GM23338 (cell line): ENCODE results near the gene GRM3. TPM values are rescaled to one million over a fixed set of nuclear protein-coding genes. Genes with fewer than 3 reads are reported as not detected.

Experiments
- ATAC-seq: fragments of 200-7000 bp; cut with Tn5 transposase; 3 replicates; pipeline ENCODE4 v1.9.1; 2020
- DNase-seq: peaks from one replicate; pipeline ENCODE4 v3.0.0-alpha.2; 2015; ENCODE audit warnings: low spot score
- H2AFZ ChIP-seq: fragments of 200-600 bp; sonication (generic); 2 replicates; pipeline ENCODE4 v1.8.0; 2016; ENCODE audit warnings: antibody characterized with exemption, mild to moderate bottlenecking, moderate library complexity
- H3F3A ChIP-seq: fragments of 200-600 bp; sonication (generic); replicated peaks from 2 replicates; pipeline ENCODE4 v1.8.0; 2017; ENCODE audit warnings: antibody characterized with exemption, mixed run types, low read depth
- H3K27ac ChIP-seq: fragments of 200-600 bp; sonication (generic); 2 replicates; pipeline ENCODE4 v1.6.1; 2016; ENCODE audit warnings: low read depth
- H3K27me3 ChIP-seq: fragments of 200-600 bp; sonication (generic); 2 replicates; pipeline ENCODE4 v1.8.0; 2016; ENCODE audit warnings: mild to moderate bottlenecking, mixed run types, moderate library complexity; ENCODE audit not compliant: insufficient read depth
- H3K36me3 ChIP-seq: fragments of 200-600 bp; sonication (generic); 2 replicates; pipeline ENCODE4 v1.8.0; 2016; ENCODE audit warnings: mild to moderate bottlenecking; ENCODE audit not compliant: insufficient read depth
- H3K4me1 ChIP-seq: fragments of 200-600 bp; sonication (generic); 2 replicates; pipeline ENCODE4 v1.8.0; 2016; ENCODE audit warnings: mild to moderate bottlenecking, moderate library complexity; ENCODE audit not compliant: insufficient read depth
- H3K4me2 ChIP-seq: fragments of 200-600 bp; sonication (generic); 2 replicates; pipeline ENCODE4 v1.7.1; 2017; ENCODE audit warnings: mixed run types
- H3K4me3 ChIP-seq: fragments of 200-600 bp; sonication (generic); 2 replicates; pipeline ENCODE4 v1.6.1; 2016; ENCODE audit warnings: mixed run types
- H3K79me2 ChIP-seq: fragments of 200-600 bp; sonication (generic); replicated peaks from 2 replicates; pipeline ENCODE4 v1.8.0; 2017; ENCODE audit warnings: mild to moderate bottlenecking; ENCODE audit not compliant: insufficient read depth
- H3K9me2 ChIP-seq: fragments of 200-600 bp; sonication (generic); 2 replicates; pipeline ENCODE4 v1.8.0; 2017; ENCODE audit not compliant: insufficient read depth
- H4K20me1 ChIP-seq: fragments of 200-600 bp; sonication (generic); replicated peaks from 2 replicates; pipeline ENCODE4 v1.8.0; 2017; ENCODE audit warnings: mild to moderate bottlenecking; ENCODE audit not compliant: insufficient read depth
- H3K27ac Mint-ChIP-seq: 2 replicates; pipeline ENCODE4 v1.8.0; 2020; ENCODE audit warnings: inconsistent platforms, mild to moderate bottlenecking, moderate library complexity, mixed read lengths
- H3K27me3 Mint-ChIP-seq: 3 replicates; pipeline ENCODE4 v1.8.0; 2022; ENCODE audit warnings: low read depth, mild to moderate bottlenecking, moderate library complexity, mixed read lengths, inconsistent platforms; ENCODE audit not compliant: insufficient read depth, poor library complexity
- H3K36me3 Mint-ChIP-seq: 3 replicates; pipeline ENCODE4 v1.8.0; 2021; ENCODE audit warnings: low read depth, mild to moderate bottlenecking, inconsistent platforms, moderate library complexity, mixed read lengths
- H3K4me1 Mint-ChIP-seq: 3 replicates; pipeline ENCODE4 v1.8.0; 2020; ENCODE audit warnings: mild to moderate bottlenecking, inconsistent platforms, mixed read lengths
- H3K4me3 Mint-ChIP-seq: 3 replicates; pipeline ENCODE4 v1.8.0; 2021; ENCODE audit warnings: moderate library complexity, mild to moderate bottlenecking, inconsistent platforms, mixed read lengths
- H3K9me3 Mint-ChIP-seq: 3 replicates; pipeline ENCODE4 v1.8.0; 2020; ENCODE audit warnings: moderate library complexity, mild to moderate bottlenecking, inconsistent platforms, mixed read lengths
- CREB1 ChIP-seq: fragments of 250-450 bp; sonication (Bioruptor Pico); IDR thresholded peaks from 2 replicates; pipeline ENCODE4 v1.5.0; 2020; ENCODE audit warnings: low read depth, mild to moderate bottlenecking, moderate library complexity
- ETS1 ChIP-seq: IDR thresholded peaks from 2 replicates; pipeline ENCODE4 v1.6.1; 2016; ENCODE audit warnings: antibody characterized with exemption
- EZH2 ChIP-seq: fragments of 200-600 bp; sonication (generic); IDR thresholded peaks from one replicate; pipeline ENCODE4 v1.8.0; 2017; ENCODE audit warnings: antibody characterized with exemption, mild to moderate bottlenecking, low read depth; ENCODE audit not compliant: unreplicated experiment
- JUNB ChIP-seq: IDR thresholded peaks from one replicate; pipeline ENCODE4 v1.6.1; 2016; ENCODE audit warnings: antibody characterized with exemption; ENCODE audit not compliant: unreplicated experiment
- STAT1 ChIP-seq: IDR thresholded peaks from one replicate; pipeline ENCODE4 v1.6.1; 2016; ENCODE audit warnings: antibody characterized with exemption; ENCODE audit not compliant: unreplicated experiment
- ZNF114 ChIP-seq: fragments of 250-450 bp; sonication (Bioruptor Pico); IDR thresholded peaks from 2 replicates; pipeline ENCODE4 v1.5.0; 2020; ENCODE audit warnings: mild to moderate bottlenecking, moderate library complexity
- ZNF331 ChIP-seq: fragments of 250-450 bp; sonication (Bioruptor Pico); IDR thresholded peaks from 2 replicates; pipeline ENCODE4 v1.5.0; 2020; ENCODE audit warnings: low read depth, mild to moderate bottlenecking, moderate library complexity
- polyA plus RNA-seq: library from polyadenylated mRNA; unstranded; fragments of >200 nt; fragmentation: Nextera tagmentation; extraction: Ambion mirVana; gene quantifications from 2 replicates; pipeline ENCODE4 v1.2.1, GENCODE V29; 2016
- total RNA-seq: library from RNA; depleted of rRNA; stranded (reverse); fragments of >200 nt; shearing (Covaris generic); gene quantifications from 2 replicates; pipeline ENCODE4 v1.2.3, GENCODE V29; 2014
- TF ChIP-seq, protein P1 (sequence below), 2 experiments: fragments of 200-600 bp in 1 of 2; sonication (generic) in 1 of 2; conservative IDR thresholded peaks; 2 replicates each; pipeline versions ENCODE4 v1.5.1 to v1.6.1; 2016 to 2017; ENCODE audit warnings: antibody characterized with exemption in 2 of 2, low read depth in 2 of 2, mild to moderate bottlenecking in 2 of 2, moderate library complexity in 1 of 2
- TF ChIP-seq, protein P2 (sequence below): IDR thresholded peaks from one replicate; pipeline ENCODE4 v1.6.1; 2018; ENCODE audit warnings: antibody characterized with exemption; ENCODE audit not compliant: unreplicated experiment

Gene GRM3
- total and polyA plus RNA-seq, 2 experiments from 2014 or later, result 0.79 to 1.9 TPM

- DNase-seq, result peak; percentile 67
- Mint-ChIP-seq H3K27ac (no peak overlapping the region), H3K4me3 (peak overlapping the region; percentile 89), H3K36me3 (no peaks in the 10 kb centered on the region), H3K27me3 (peaks cover 11% of the 10 kb centered on the region), H3K9me3 (no peaks in the 10 kb centered on the region), H3K4me1 (peaks cover 20% of the 10 kb centered on the region)
- no peak overlapping the region for H3K27ac ChIP-seq
- TF ChIP-seq EZH2 (peak; percentile 21), ZNF114 (CRISPR knock-in tag) (no peak)
- TF ChIP-seq, protein P1, sequence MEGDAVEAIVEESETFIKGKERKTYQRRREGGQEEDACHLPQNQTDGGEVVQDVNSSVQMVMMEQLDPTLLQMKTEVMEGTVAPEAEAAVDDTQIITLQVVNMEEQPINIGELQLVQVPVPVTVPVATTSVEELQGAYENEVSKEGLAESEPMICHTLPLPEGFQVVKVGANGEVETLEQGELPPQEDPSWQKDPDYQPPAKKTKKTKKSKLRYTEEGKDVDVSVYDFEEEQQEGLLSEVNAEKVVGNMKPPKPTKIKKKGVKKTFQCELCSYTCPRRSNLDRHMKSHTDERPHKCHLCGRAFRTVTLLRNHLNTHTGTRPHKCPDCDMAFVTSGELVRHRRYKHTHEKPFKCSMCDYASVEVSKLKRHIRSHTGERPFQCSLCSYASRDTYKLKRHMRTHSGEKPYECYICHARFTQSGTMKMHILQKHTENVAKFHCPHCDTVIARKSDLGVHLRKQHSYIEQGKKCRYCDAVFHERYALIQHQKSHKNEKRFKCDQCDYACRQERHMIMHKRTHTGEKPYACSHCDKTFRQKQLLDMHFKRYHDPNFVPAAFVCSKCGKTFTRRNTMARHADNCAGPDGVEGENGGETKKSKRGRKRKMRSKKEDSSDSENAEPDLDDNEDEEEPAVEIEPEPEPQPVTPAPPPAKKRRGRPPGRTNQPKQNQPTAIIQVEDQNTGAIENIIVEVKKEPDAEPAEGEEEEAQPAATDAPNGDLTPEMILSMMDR (conservative IDR thresholded peaks at IDR 0.05; ENCODE audit: low read depth in 2 of 2), result no peak; a peak in 1 of 4 replicates
- no peaks in the 10 kb centered on the region for H3K36me3 ChIP-seq
- peak overlapping the region; percentile 86 for H3K4me3 ChIP-seq
- peak overlapping the region; percentile 97 for H3K4me2 ChIP-seq
- peaks cover 30% of the 10 kb centered on the region for H3K4me1 ChIP-seq
- H2AFZ ChIP-seq, result peak overlapping the region; percentile 96
- no peaks in the 10 kb centered on the region for H3K79me2 ChIP-seq
- ATAC-seq, result peak; percentile 75
- no peaks in the 10 kb centered on the region for H3K9me2 ChIP-seq
- no peaks in the 10 kb centered on the region for H3F3A ChIP-seq
- H4K20me1 ChIP-seq, result no peaks in the 10 kb centered on the region
- peaks cover 26% of the 10 kb centered on the region for H3K27me3 ChIP-seq
These were observed 844 bp downstream of the GRM3 start for GRCh38 chr7:86644282-86645224.

DNA sequence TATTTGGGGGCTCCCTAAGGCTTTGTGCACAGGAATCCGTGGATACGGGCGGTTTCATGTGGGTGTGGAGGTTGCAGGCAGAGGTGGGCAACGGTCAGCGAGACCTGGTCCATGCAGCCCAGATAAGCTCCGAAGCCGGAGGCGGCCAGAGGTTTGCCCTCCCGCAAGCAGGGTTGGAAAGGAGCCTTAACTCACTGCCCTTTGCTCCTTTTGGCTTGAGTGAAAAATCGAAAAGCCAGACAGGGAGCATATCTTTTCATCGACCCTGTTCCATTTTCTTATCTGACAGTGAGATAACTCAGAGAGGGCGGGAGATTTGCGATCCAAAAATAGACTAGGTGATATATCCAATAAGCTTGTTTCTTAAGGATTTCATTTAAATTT is 1.5 kb downstream of the GRM3 start:
- DNase-seq, result peak; percentile 30
- TF ChIP-seq STAT1, result no peak
- no peak for TF ChIP-seq EZH2
- no peak for TF ChIP-seq ZNF331 (CRISPR knock-in tag)
- TF ChIP-seq, protein P2, sequence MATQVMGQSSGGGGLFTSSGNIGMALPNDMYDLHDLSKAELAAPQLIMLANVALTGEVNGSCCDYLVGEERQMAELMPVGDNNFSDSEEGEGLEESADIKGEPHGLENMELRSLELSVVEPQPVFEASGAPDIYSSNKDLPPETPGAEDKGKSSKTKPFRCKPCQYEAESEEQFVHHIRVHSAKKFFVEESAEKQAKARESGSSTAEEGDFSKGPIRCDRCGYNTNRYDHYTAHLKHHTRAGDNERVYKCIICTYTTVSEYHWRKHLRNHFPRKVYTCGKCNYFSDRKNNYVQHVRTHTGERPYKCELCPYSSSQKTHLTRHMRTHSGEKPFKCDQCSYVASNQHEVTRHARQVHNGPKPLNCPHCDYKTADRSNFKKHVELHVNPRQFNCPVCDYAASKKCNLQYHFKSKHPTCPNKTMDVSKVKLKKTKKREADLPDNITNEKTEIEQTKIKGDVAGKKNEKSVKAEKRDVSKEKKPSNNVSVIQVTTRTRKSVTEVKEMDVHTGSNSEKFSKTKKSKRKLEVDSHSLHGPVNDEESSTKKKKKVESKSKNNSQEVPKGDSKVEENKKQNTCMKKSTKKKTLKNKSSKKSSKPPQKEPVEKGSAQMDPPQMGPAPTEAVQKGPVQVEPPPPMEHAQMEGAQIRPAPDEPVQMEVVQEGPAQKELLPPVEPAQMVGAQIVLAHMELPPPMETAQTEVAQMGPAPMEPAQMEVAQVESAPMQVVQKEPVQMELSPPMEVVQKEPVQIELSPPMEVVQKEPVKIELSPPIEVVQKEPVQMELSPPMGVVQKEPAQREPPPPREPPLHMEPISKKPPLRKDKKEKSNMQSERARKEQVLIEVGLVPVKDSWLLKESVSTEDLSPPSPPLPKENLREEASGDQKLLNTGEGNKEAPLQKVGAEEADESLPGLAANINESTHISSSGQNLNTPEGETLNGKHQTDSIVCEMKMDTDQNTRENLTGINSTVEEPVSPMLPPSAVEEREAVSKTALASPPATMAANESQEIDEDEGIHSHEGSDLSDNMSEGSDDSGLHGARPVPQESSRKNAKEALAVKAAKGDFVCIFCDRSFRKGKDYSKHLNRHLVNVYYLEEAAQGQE, result no peak
- no peak for TF ChIP-seq CREB1 (CRISPR knock-in tag)
- TF ChIP-seq JUNB, result no peak
- no peak for TF ChIP-seq ETS1

More for the DNA sequence above, 1.5 kb downstream of the GRM3 start:
- no peaks in the 10 kb centered on the region for H3K9me2 ChIP-seq
- Mint-ChIP-seq H3K27me3 (peaks cover 11% of the 10 kb centered on the region), H3K4me1 (peaks cover 23% of the 10 kb centered on the region), H3K36me3 (no peaks in the 10 kb centered on the region), H3K27ac (no peak overlapping the region), H3K4me3 (peak overlapping the region; percentile 89), H3K9me3 (no peaks in the 10 kb centered on the region)
- peak overlapping the region; percentile 96 for H2AFZ ChIP-seq
- H3K27me3 ChIP-seq, result peaks cover 26% of the 10 kb centered on the region
- peak; percentile 23 for ATAC-seq
- no peaks in the 10 kb centered on the region for H3K36me3 ChIP-seq
- no peaks in the 10 kb centered on the region for H3F3A ChIP-seq
- H3K4me1 ChIP-seq, result peaks cover 30% of the 10 kb centered on the region
- peak overlapping the region; percentile 97 for H3K4me2 ChIP-seq
- H4K20me1 ChIP-seq, result no peaks in the 10 kb centered on the region
- H3K27ac ChIP-seq, result no peak overlapping the region
- H3K4me3 ChIP-seq, result peak overlapping the region; percentile 86
- no peaks in the 10 kb centered on the region for H3K79me2 ChIP-seq
